Right cardiac atrium (tissue), 5 donors: ENCODE data around the gene DCAF7. TPM values are rescaled to one million over a fixed set of nuclear protein-coding genes. Genes with fewer than 3 reads are reported as not detected.

ENCODE experiments used
- ATAC-seq, 2 donors: fragments of 200-7000 bp; cut with Tn5 transposase; one replicate each; pipeline versions ENCODE4 v1.8.0 to v1.9.1; 2020; ENCODE audit warnings: moderate library complexity in 2 of 2, mild to moderate bottlenecking in 1 of 2
- DNase-seq, 3 donors: peaks; one replicate each; pipeline ENCODE4 v3.0.0-alpha.2; 2020
- H3K27ac ChIP-seq: one replicate; pipeline ENCODE4 v1.5.1; 2013; ENCODE audit warnings: mild to moderate bottlenecking, low read length, control low read depth, moderate library complexity
- H3K27me3 ChIP-seq: one replicate; pipeline ENCODE4 v1.6.1; 2013; ENCODE audit not compliant: control insufficient read depth, insufficient read depth
- H3K4me1 ChIP-seq: one replicate; pipeline ENCODE4 v1.6.1; 2013; ENCODE audit warnings: low read length; ENCODE audit not compliant: control insufficient read depth, insufficient read depth
- H3K4me3 ChIP-seq: one replicate; pipeline ENCODE4 v1.5.1; 2013; ENCODE audit warnings: low read length, control low read depth
- H3K9me3 ChIP-seq: one replicate; pipeline ENCODE4 v1.6.1; 2013; ENCODE audit warnings: low read length; ENCODE audit not compliant: control insufficient read depth
- WGBS: extraction: QIAGEN DNeasy Blood & Tissue Kit; methylation state at CpG from one replicate; pipeline ENCODE4 v1.1.7; 2013; 5-methylcytosine and 5-hydroxymethylcytosine counted together
- intact Hi-C, 4 donors: fragments of 100-400 bp; cut with DNase I; formaldehyde crosslinking; loops; one replicate each; pipeline versions ENCODE4 v1.11.0 to v1.14.0; 2022 to 2023
- polyA plus RNA-seq: library from polyadenylated mRNA; stranded (reverse); fragments of 200-250 nt; gene quantifications from one replicate; pipeline ENCODE4 v1.2.3, GENCODE V29; 2013
- total RNA-seq, 4 donors: library from RNA; stranded (reverse); fragmentation: NEBNext Ultra II Directional; extraction: Animal tissue kit (Norgen Biotek cat#: 25700); gene quantifications; one replicate each; pipeline ENCODE4 v1.2.1, GENCODE V29; 2021
- donor health status: healthy with polysubstance abuse.
- donor health status: DM: no; HTN: yes; CAD: no.
- donor health status: DM: no; HTN: no; CAD: no.
- donor health status: DM: no; HTN: yes; CAD: no; lungs with severe emphysema.
- donor health status: DM: yes; HTN: yes; CAD: no.

DCAF7 gene
- total and polyA plus RNA-seq, 5 donors = 15.1 to 57.3 (median 48.6) TPM

DNA sequence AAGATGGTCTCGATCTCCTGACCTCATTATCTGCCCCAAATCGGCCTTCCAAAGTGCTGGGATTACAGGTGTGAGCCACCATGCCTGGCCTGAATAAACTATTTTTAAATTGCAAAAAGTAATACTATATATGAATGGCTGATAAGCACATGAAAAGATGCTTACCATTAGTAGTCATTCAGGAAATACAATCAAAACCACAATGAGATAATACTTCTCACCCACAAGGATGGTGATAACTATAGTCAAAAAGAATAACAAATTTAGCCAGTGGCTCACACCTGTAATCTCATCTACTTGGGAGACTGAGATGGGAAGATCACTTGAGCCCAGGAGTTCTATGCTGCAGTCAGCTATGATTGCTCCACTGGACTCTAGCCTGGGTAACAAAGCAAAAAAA is 48.0 kb downstream of the DCAF7 start:
- no peaks in the 10 kb centered on the region for H3K9me3 ChIP-seq
- WGBS = 84% methylated on average over 2 of the region's 2 CpGs
- no peaks in the 10 kb centered on the region for H3K27me3 ChIP-seq
- intact Hi-C loops = no loop called here
- H3K27ac ChIP-seq = no peak overlapping the region
- ATAC-seq = no peak
- DNase-seq = no peak
- no peak overlapping the region for H3K4me3 ChIP-seq
- no peaks in the 10 kb centered on the region for H3K4me1 ChIP-seq

DNA sequence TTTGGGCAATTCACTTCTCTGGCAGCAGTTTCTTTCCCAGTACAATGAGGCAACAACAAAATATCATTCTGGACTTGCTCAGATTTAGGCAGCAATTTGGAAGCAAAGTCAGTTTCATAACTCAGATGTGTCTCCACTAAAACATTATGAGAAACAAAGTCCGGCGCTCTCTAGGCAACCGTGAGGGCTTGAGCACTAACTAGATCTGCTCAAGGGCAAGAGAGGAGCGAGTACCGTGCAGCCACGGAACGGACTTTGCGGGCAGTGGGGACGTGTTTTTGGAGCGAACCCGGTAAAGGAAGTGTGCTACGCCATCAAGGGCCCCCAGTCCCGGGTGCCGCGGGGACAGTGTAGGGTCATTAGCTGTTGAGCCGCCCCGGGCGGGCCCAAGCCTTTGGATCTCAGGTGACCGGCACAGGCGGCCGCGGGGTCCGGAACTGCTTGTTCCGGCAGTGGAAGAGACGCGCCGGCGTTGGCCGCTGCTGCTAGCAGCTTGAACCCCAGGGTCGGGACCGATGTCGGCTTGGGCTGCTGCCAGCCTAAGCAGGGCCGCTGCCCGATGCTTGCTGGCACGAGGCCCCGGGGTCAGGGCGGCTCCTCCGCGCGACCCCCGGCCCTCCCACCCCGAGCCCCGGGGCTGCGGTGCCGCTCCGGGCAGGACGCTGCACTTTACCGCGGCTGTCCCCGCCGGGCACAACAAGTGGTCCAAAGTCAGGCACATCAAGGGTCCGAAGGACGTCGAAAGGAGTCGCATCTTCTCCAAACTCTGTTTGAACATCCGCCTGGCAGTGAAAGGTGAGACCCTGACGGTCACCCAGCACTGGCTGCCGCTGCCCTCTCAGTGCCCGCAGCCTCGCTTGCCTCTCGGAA is 50.5 kb downstream of the DCAF7 start, which contains the start of gene TACO1:
Gene TACO1, plus strand, starts transcription at position 327 of the 870 bp plus-strand sequence. Its CDS starts 189 bp downstream, at position 516.
- peak; percentile 82 to 92 (median 91) for DNase-seq
- peak; percentile 95 to 96 for ATAC-seq
- Histone ChIP-seq H3K9me3 (no peaks in the 10 kb centered on the region), H3K27me3 (no peaks in the 10 kb centered on the region), H3K27ac (peak within 1 kb of the TSS; percentile 86), H3K4me1 (no peaks in the 10 kb centered on the region), H3K4me3 (peak within 1 kb of the TSS; percentile 94)
- intact Hi-C loops = no loop called here
- WGBS = under 1% methylated on average over 61 of the region's 61 CpGs

DNA sequence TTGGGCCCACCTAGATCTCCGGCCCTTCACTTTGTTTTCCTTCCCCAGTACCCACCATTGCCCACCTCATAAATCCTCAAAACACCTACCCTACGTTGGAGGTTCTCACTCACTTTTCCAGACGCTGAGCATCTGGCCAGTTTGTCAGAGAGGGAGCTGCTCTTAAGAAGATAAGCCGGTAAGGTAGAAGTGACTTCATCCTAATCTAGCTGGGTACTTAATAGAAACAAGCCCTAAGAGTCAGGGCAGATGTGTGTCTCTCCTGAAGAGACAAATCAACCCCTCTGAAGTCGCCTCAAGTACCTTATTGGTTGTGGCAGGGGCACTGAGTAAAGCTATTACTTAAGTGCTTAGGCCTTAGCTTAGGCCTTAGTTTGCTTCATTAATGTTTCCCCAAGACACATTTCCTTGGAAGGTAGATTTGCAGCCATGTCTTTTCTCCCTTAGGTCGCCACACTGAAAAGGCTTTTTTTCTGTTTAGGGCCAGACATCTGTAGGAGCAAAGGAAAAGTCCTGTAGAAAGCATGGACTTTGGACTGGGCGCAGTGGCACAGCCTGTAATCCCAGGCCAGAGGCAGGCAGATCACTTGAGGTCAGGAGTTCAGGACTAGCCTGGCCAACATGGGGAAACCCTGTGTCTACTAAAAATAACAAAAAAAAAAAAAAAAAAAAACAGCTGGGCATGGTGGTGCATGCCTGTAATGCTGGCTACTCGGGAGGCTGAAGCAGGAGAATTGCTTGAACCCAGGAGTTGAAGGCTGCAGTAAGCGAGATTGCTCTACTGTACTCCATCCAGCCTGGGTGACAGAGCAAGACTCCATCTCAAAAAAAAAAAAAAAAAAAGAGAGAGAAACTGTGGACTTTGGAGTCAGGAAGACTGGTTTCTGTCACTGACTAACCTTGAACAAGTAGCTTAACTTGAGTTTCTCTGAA is 51.4 kb downstream of the DCAF7 start:
- 50% methylated on average over 9 of the region's 9 CpGs for WGBS
- Histone ChIP-seq H3K4me3 (peak overlapping the region; percentile 94), H3K27me3 (no peaks in the 10 kb centered on the region), H3K27ac (peak overlapping the region; percentile 86), H3K9me3 (no peaks in the 10 kb centered on the region), H3K4me1 (no peaks in the 10 kb centered on the region)
- intact Hi-C loops = no loop called here
- no peak for DNase-seq
- peak in 1 of 2 donors; percentile 4 for ATAC-seq

DNA sequence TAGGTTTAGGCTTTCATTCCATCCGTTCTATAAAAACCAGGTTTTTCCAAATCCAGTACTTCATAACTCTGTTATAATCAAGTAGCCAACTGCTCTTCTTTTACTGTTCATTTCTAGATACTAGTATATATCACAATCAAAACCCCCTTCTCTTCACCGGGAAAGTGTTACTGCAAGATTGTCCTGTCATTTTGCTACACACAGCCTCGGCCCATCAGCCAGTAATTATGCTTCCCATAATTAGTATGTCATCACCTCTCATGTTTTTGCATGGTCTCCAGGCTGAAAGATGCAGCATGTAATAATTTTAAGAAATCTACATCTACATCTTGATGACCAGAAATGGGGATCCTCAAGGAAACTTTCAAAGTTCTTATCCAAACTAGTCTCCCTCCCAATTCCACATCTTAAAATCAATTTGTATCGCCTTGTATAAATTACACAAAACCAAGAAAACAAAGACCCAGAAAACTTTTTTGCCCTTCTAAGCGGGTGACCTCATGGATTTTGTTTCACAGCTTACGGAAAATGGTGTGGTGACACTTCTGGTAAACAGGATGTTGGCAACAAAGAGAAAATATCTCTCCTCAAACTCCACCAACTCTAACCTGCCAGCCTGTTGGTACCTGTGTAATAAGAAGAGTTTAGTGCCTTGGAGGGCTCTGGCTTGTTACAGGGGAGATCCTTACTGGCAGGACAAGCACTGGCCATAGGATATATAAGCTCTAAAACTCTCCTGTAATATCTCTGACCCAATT is 59.7 kb downstream of the DCAF7 start:
- no peak overlapping the region for H3K27ac ChIP-seq
- ATAC-seq = no peak
- intact Hi-C loops = loop anchor here (2.0 to 5.0 kb wide), 2 partner anchors 183 kb away; no protein-coding TSS in a partner anchor

DNA sequence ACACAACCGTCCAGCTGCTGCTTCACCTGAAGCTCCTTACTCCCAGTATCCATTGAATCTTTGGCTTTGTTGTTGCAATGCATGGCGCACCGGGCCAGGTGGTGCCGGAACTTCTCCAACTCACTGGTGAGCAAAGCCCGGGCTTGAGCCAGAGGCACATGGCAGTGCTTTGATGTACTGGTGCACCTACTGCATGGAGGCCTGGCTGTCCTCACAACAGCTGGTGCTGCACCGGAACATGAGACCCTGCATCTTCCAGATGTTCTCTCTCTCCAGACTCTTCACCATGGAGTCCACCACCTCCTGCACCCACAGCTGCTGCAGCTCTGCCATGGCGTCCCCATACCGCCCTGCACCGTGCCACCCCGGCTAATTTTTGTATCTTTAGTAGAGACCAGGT is 60.6 kb downstream of the DCAF7 start:
- Histone ChIP-seq H3K4me1 (no peaks in the 10 kb centered on the region), H3K9me3 (no peaks in the 10 kb centered on the region), H3K27ac (no peak overlapping the region), H3K27me3 (no peaks in the 10 kb centered on the region), H3K4me3 (no peak overlapping the region)
- 93% methylated on average over 10 of the region's 10 CpGs for WGBS
- no peak for ATAC-seq
- intact Hi-C loops = loop anchor here in 2 of 4 donors (2.0 to 5.0 kb wide), 2 partner anchors 184 kb away; no protein-coding TSS in a partner anchor
- DNase-seq = no peak

More for the DNA sequence above, 59.7 kb downstream of the DCAF7 start:
- WGBS = 78% methylated on average over 6 of the region's 6 CpGs
- Histone ChIP-seq H3K9me3 (no peaks in the 10 kb centered on the region), H3K27me3 (no peaks in the 10 kb centered on the region), H3K4me3 (no peak overlapping the region), H3K4me1 (no peaks in the 10 kb centered on the region)
- DNase-seq = no peak

DNA sequence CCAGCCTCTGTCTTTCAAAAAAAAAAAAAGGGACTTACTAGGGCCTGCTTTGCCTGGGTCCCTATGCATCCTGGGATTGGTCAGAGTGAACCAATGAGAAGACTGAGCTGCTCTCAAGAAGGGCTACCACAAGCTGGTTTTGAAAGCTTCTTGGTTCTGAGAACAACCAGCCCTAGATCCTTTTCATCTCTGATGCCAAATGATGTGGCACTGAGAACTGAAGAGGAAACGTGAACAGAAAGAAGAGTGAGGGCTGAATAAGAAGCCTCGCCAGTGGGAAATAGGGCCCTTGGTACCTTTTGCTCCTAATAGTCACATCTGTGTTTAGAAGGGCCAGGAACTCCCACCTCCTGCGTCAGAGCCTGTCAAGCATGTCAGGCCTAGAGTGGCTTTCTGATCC is 61.1 kb downstream of the DCAF7 start:
- no peak for DNase-seq
- no peaks in the 10 kb centered on the region for H3K27me3 ChIP-seq
- ATAC-seq = no peak
- WGBS = 84% methylated on average over 3 of the region's 3 CpGs
- H3K4me1 ChIP-seq = no peaks in the 10 kb centered on the region
- H3K27ac ChIP-seq = no peak overlapping the region
- H3K4me3 ChIP-seq = no peak overlapping the region
- no peaks in the 10 kb centered on the region for H3K9me3 ChIP-seq
- intact Hi-C loops = loop anchor here in 2 of 4 donors (2.0 to 5.0 kb wide), 2 partner anchors 184 to 185 kb away; no protein-coding TSS in a partner anchor

DNA sequence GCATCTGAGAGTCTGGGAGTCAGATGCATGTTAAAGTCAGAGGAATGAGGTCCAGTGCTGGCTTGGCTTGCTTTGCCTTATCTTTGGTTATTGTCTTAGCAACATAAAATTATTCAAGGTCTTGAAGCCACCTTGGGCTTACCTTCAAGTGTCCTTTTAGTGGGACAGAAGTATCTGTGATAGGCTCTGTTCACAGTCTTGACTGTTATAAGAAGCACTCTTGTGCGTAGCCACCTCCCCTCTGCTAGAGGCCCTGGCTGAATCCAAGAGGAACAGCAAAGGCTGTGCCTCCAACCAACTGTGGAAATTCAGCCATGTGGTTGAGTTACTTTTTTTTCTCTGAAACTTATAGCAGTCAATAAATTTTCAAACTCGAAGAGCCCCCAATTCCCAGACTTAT is 63.4 kb downstream of the DCAF7 start:
- Histone ChIP-seq H3K4me3 (no peak overlapping the region), H3K9me3 (no peaks in the 10 kb centered on the region), H3K27me3 (no peaks in the 10 kb centered on the region), H3K27ac (no peak overlapping the region), H3K4me1 (no peaks in the 10 kb centered on the region)
- intact Hi-C loops = loop anchor here in 1 of 4 donors (5.0 kb wide), 1 partner anchor 186 kb away; no protein-coding TSS in a partner anchor
- no peak for ATAC-seq
- DNase-seq = no peak
- WGBS = 96% methylated on average over 2 of the region's 2 CpGs

DNA sequence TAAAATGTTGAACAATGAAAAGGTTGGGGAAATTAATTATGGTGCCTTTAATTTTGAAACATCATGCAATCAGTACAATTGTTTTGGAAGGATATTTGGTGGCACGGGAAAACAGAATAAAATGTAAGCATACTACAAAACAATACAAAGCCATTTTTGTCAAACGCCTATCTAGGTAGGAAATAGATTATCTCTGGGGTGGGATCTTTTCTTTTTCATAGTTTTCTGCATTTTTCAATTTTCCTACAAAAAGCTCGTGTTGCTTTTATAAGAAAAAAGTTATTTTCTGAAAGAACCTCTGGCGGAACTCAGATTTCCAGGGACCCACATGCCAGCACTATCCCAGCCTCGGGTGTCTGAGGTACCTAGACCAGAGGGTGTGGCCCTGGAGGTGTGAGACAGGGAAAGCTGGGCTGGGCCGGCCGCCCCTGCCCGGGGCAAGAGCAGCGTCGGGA is 71.0 kb downstream of the DCAF7 start:
- Histone ChIP-seq H3K27me3 (no peaks in the 10 kb centered on the region), H3K4me3 (peak overlapping the region; percentile 37), H3K27ac (peak overlapping the region; percentile 54), H3K9me3 (no peaks in the 10 kb centered on the region), H3K4me1 (peaks cover 2% of the 10 kb centered on the region)
- WGBS = 10% methylated on average over 10 of the region's 10 CpGs
- no peak for DNase-seq
- intact Hi-C loops = no loop called here
- no peak for ATAC-seq

DNA sequence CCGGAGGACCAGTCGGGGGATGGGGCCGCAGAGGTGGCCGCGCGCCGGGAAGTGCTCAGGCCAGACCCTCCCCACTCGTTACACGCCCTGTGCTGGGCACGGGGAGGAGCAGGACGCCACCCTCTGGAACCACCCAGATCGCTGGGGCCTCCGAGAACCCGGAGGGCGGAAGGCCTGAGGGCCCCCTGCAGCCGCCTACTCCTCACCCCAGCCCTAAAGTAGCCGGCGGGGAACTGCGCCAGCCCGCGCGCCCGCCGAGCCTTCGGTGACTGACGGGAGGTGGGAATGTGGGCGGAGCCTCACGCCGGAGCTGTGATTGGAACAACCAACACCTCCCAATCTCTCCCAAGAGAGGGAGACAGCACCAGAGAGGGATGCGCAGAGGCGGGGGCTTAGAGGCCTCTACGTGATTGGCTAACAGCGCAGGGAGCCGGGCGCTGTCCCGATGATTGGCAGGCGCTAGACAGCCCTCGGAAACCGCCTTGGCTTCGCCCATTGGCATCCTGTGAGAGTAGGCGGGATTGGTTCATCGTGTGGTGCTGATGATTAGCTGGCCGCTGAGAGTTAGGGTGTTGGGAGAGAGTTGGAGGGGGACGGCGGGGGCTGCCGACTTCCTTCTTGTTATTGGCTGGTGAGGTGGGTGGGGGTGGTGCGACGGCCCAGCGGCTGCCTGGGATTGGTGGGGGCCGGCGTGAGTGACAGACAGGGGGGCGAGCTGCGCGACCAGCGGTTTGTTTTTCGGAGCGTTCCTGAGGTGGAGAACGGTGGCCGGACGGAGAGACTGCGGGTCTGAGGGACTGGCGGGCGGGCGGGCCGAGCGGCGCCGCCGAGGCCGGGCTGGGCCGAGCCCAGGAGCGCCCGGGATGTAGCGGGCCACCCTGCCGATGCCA is 71.7 kb downstream of the DCAF7 start, which contains the start of gene MAP3K3:
Gene MAP3K3, plus strand, starts transcription at position 734 of the 890 bp plus-strand sequence. CDS start 343 bp downstream, outside the sequence.
- Histone ChIP-seq H3K9me3 (no peaks in the 10 kb centered on the region), H3K27me3 (no peaks in the 10 kb centered on the region), H3K4me1 (peaks cover 2% of the 10 kb centered on the region), H3K27ac (peak within 1 kb of the TSS; percentile 89), H3K4me3 (peak within 1 kb of the TSS; percentile 87)
- peak; percentile 99 for DNase-seq
- ATAC-seq = peak; percentile 97
- intact Hi-C loops = no loop called here
- WGBS = under 1% methylated on average over 75 of the region's 75 CpGs
